GM21390 (cell line): ENCODE data around the gene AFG3L2.
"Not testable (repeated sequence)": the region's sequence is repeated elsewhere in the genome, so short reads cannot be mapped to it uniquely, and the experiment has no call there.

Experiments used
- ATAC-seq: cut with Tn5 transposase; IDR thresholded peaks from one replicate; pipeline ENCODE4 v1.9.1; 2021; ENCODE audit not compliant: unreplicated experiment

The AFG3L2 gene

GRCh38 chr18:12376754-12377555, at the start of gene AFG3L2:
Gene AFG3L2, minus strand, starts transcription at chr18:12377227. Its CDS starts 145 bp downstream, at chr18:12377082.
- ATAC-seq: peak; percentile 88

- no peak for ATAC-seq
Measured at GRCh38 chr18:12424252-12424651, 47.2 kb upstream of the AFG3L2 start.

GRCh38 chr18:12423820-12424219, 46.8 kb upstream of the AFG3L2 start:
- ATAC-seq: no peak

GRCh38 chr18:12423393-12423792, 46.4 kb upstream of the AFG3L2 start:
- ATAC-seq: no peak

- ATAC-seq: no peak
Measured at GRCh38 chr18:12422936-12423335, 45.9 kb upstream of the AFG3L2 start.

GRCh38 chr18:12421732-12422131, 44.7 kb upstream of the AFG3L2 start:
- ATAC-seq: no peak

GRCh38 chr18:12420821-12421421, 43.9 kb upstream of the AFG3L2 start:
- no peak for ATAC-seq

- no peak for ATAC-seq
Measured at GRCh38 chr18:12417687-12418086, 40.7 kb upstream of the AFG3L2 start.

GRCh38 chr18:12416098-12416729, 39.2 kb upstream of the AFG3L2 start:
- ATAC-seq: no peak

GRCh38 chr18:12411456-12411855, 34.4 kb upstream of the AFG3L2 start:
- ATAC-seq: no peak

- ATAC-seq: not testable (repeated sequence)
Measured at GRCh38 chr18:12410747-12411146, 33.7 kb upstream of the AFG3L2 start.

- no peak for ATAC-seq
Measured at GRCh38 chr18:12410081-12410481, 33.1 kb upstream of the AFG3L2 start.

GRCh38 chr18:12409469-12409868, 32.4 kb upstream of the AFG3L2 start:
- no peak for ATAC-seq

- no peak for ATAC-seq
Measured at GRCh38 chr18:12408247-12408869, 31.3 kb upstream of the AFG3L2 start.

GRCh38 chr18:12406371-12407111, 29.5 kb upstream of the AFG3L2 start:
- ATAC-seq: no peak

- no peak for ATAC-seq
Measured at GRCh38 chr18:12405066-12405465, 28.0 kb upstream of the AFG3L2 start.

- no peak for ATAC-seq
Measured at GRCh38 chr18:12403601-12404506, 26.8 kb upstream of the AFG3L2 start.

- ATAC-seq: no peak
Measured at GRCh38 chr18:12401881-12402280, 24.9 kb upstream of the AFG3L2 start.

GRCh38 chr18:12399231-12399630, 22.2 kb upstream of the AFG3L2 start:
- no peak for ATAC-seq

- no peak for ATAC-seq
Measured at GRCh38 chr18:12398625-12399024, 21.6 kb upstream of the AFG3L2 start.
